Progenitor cell of endocrine pancreas (in vitro differentiated cells): ENCODE measurements around the gene AMIGO2. TPM values are rescaled to one million over a fixed set of nuclear protein-coding genes. Genes with fewer than 3 reads are reported as not detected.

Experiments
- DNase-seq: peaks from one replicate; pipeline ENCODE4 v3.0.0; 2021; ENCODE audit warnings: low spot score; ENCODE audit not compliant: unreplicated experiment
- H3K27ac Mint-ChIP-seq: 2 replicates; pipeline ENCODE4 v1.8.0; 2021; ENCODE audit warnings: mild to moderate bottlenecking, moderate library complexity, mixed read lengths
- H3K27me3 Mint-ChIP-seq: 2 replicates; pipeline ENCODE4 v1.8.0; 2021; ENCODE audit warnings: mixed read lengths
- H3K36me3 Mint-ChIP-seq: 2 replicates; pipeline ENCODE4 v1.8.0; 2022; ENCODE audit warnings: mixed read lengths; ENCODE audit not compliant: insufficient read depth
- H3K4me1 Mint-ChIP-seq: 2 replicates; pipeline ENCODE4 v1.8.0; 2021; ENCODE audit warnings: low read depth, mixed read lengths
- H3K4me3 Mint-ChIP-seq: 2 replicates; pipeline ENCODE4 v1.8.0; 2021; ENCODE audit warnings: low read depth, mild to moderate bottlenecking, moderate library complexity, mixed read lengths
- H3K9me3 Mint-ChIP-seq: 2 replicates; pipeline ENCODE4 v1.8.0; 2021; ENCODE audit warnings: low read depth, mixed read lengths
- CTCF ChIP-seq: fragments of 200-600 bp; sonication (generic); IDR thresholded peaks from one replicate; pipeline ENCODE4 v1.5.0; 2021; ENCODE audit warnings: antibody characterized with exemption, mild to moderate bottlenecking; ENCODE audit not compliant: unreplicated experiment
- total RNA-seq: library from RNA; stranded (reverse); gene quantifications from 2 replicates; pipeline ENCODE4 v1.2.1, GENCODE V29; 2021

AMIGO2 gene
- total RNA-seq, 1 donor from 2014 or later: 10.7 TPM

GRCh38 chr12:47082283-47082682, 2.5 kb upstream of the AMIGO2 start:
- H3K27ac Mint-ChIP-seq: no peak overlapping the region
- H3K36me3 Mint-ChIP-seq: no peaks in the 10 kb centered on the region
- H3K4me1 Mint-ChIP-seq: peaks cover 30% of the 10 kb centered on the region
- no peak overlapping the region for H3K4me3 Mint-ChIP-seq
- DNase-seq: no peak
- no peaks in the 10 kb centered on the region for H3K9me3 Mint-ChIP-seq
- no peak for TF ChIP-seq CTCF
- H3K27me3 Mint-ChIP-seq: peaks cover 54% of the 10 kb centered on the region

- Mint-ChIP-seq H3K4me3 (peak overlapping the region; percentile 79), H3K4me1 (peaks cover 21% of the 10 kb centered on the region), H3K27ac (no peak overlapping the region), H3K27me3 (peaks cover 58% of the 10 kb centered on the region), H3K36me3 (no peaks in the 10 kb centered on the region), H3K9me3 (no peaks in the 10 kb centered on the region)
- DNase-seq: no peak
- TF ChIP-seq CTCF: no peak
These were observed 1.2 kb upstream of the AMIGO2 start for GRCh38 chr12:47080725-47081502.

- Mint-ChIP-seq H3K27ac (no peak overlapping the region), H3K4me3 (peak overlapping the region; percentile 79), H3K9me3 (no peaks in the 10 kb centered on the region), H3K36me3 (no peaks in the 10 kb centered on the region), H3K4me1 (peaks cover 17% of the 10 kb centered on the region), H3K27me3 (peaks cover 62% of the 10 kb centered on the region)
- TF ChIP-seq CTCF: no peak
- no peak for DNase-seq
These were observed 394 bp upstream of the AMIGO2 start for GRCh38 chr12:47079981-47080724.

GRCh38 chr12:47078733-47079467, 859 bp downstream of the AMIGO2 start:
- TF ChIP-seq CTCF: no peak
- DNase-seq: no peak
- peaks cover 14% of the 10 kb centered on the region for H3K4me1 Mint-ChIP-seq
- H3K27me3 Mint-ChIP-seq: peaks cover 65% of the 10 kb centered on the region
- no peaks in the 10 kb centered on the region for H3K9me3 Mint-ChIP-seq
- no peaks in the 10 kb centered on the region for H3K36me3 Mint-ChIP-seq
- H3K27ac Mint-ChIP-seq: no peak overlapping the region
- H3K4me3 Mint-ChIP-seq: peak overlapping the region; percentile 83

GRCh38 chr12:47078086-47078395, 1.7 kb downstream of the AMIGO2 start:
- H3K4me3 Mint-ChIP-seq: peak overlapping the region; percentile 83
- H3K36me3 Mint-ChIP-seq: no peaks in the 10 kb centered on the region

More at GRCh38 chr12:47078086-47078395, 1.7 kb downstream of the AMIGO2 start:
- no peak for DNase-seq
- Mint-ChIP-seq H3K4me1 (peaks cover 14% of the 10 kb centered on the region), H3K27me3 (peaks cover 60% of the 10 kb centered on the region), H3K27ac (no peak overlapping the region), H3K9me3 (no peaks in the 10 kb centered on the region)
- no peak for TF ChIP-seq CTCF
